H1 (cell line): ENCODE results near the gene ME1. TPM values are rescaled to one million over a fixed set of nuclear protein-coding genes. Genes with fewer than 3 reads are reported as not detected.

ENCODE experiments used
- CTCF ChIA-PET: fragments of 300-600 bp; sonication (Branson Sonifier 250); formaldehyde crosslinking; loops from one replicate; lab custom pipeline; 2021; ENCODE audit not compliant: partially characterized antibody; lab: Charles Lee
- POLR2A ChIA-PET: fragments of 300-600 bp; sonication (Branson Sonifier 250); formaldehyde crosslinking; loops from one replicate; lab custom pipeline; 2021; ENCODE audit warnings: inconsistent platforms; ENCODE audit not compliant: partially characterized antibody; lab: Charles Lee
- DNase-seq, 2 experiments: peaks; one replicate each; pipeline versions ENCODE4 v3.0.0 to v3.0.0-alpha.2; 2010 to 2022; ENCODE audit warnings: low spot score in 2 of 2, low read depth in 1 of 2, mixed read lengths in 1 of 2
- FAIRE-seq: peaks from 2 replicates; lab custom pipeline; 2011; peaks lifted over from hg19 to GRCh38; lab: Jason Lieb, UNC
- H2AFZ ChIP-seq: 2 replicates; pipeline ENCODE4 v1.8.1; 2012; ENCODE audit warnings: low read length, inconsistent platforms
- H2AK5ac ChIP-seq: 2 replicates; pipeline ENCODE4 v1.6.1; 2013; ENCODE audit warnings: low read depth, low read length
- H2BK120ac ChIP-seq: replicated peaks from 2 replicates; pipeline ENCODE3; 2013; ENCODE audit warnings: low read depth, low read length, inconsistent platforms
- H2BK12ac ChIP-seq: 2 replicates; pipeline ENCODE4 v1.6.1; 2013; ENCODE audit warnings: low read depth, low read length
- H2BK15ac ChIP-seq: 2 replicates; pipeline ENCODE4 v1.6.1; 2013; ENCODE audit warnings: low read length
- H2BK20ac ChIP-seq: 2 replicates; pipeline ENCODE4 v1.6.1; 2013; ENCODE audit warnings: low read length
- H2BK5ac ChIP-seq: 2 replicates; pipeline ENCODE4 v1.6.1; 2013; ENCODE audit warnings: low read depth, low read length
- H3K14ac ChIP-seq: 2 replicates; pipeline ENCODE4 v1.6.1; 2013; ENCODE audit warnings: inconsistent platforms; ENCODE audit not compliant: insufficient read length
- H3K18ac ChIP-seq: 2 replicates; pipeline ENCODE4 v1.6.1; 2013; ENCODE audit warnings: low read length; ENCODE audit errors: extremely low read depth
- H3K23ac ChIP-seq: 2 replicates; pipeline ENCODE4 v1.6.1; 2013; ENCODE audit warnings: inconsistent platforms; ENCODE audit not compliant: insufficient read length
- H3K23me2 ChIP-seq: 2 replicates; pipeline ENCODE4 v1.6.1; 2013; ENCODE audit warnings: low read depth, low read length
- H3K27ac ChIP-seq: 2 replicates; pipeline ENCODE4 v1.6.1; 2011; ENCODE audit warnings: low read depth, low read length, inconsistent platforms
- H3K27me3 ChIP-seq, 4 experiments: replicated peaks in 1 of 4; 1 replicate in 1 of 4; 2 replicates in 3 of 4; pipeline versions ENCODE4 v1.6.1 to v1.8.1; 2011 to 2013; ENCODE audit warnings: low read length in 3 of 4, mild to moderate bottlenecking in 3 of 4, inconsistent platforms in 2 of 4, mixed read lengths in 2 of 4, moderate library complexity in 1 of 4; ENCODE audit not compliant: control insufficient read depth in 3 of 4, insufficient read depth in 3 of 4; ENCODE audit errors: extremely low read depth in 1 of 4
- H3K36me3 ChIP-seq, 4 experiments: 2 replicates each; pipeline versions ENCODE4 v1.6.1 to v1.8.1; 2011 to 2013; ENCODE audit warnings: mild to moderate bottlenecking in 4 of 4, low read length in 3 of 4, moderate library complexity in 2 of 4, control low read depth in 1 of 4, inconsistent platforms in 1 of 4; ENCODE audit not compliant: insufficient read depth in 4 of 4, control insufficient read depth in 2 of 4
- H3K4ac ChIP-seq: replicated peaks from 2 replicates; pipeline ENCODE3; 2013; ENCODE audit warnings: low read length, low read depth, mixed read lengths, inconsistent platforms; ENCODE audit not compliant: insufficient read length
- H3K4me1 ChIP-seq, 4 experiments: replicated peaks in 1 of 4; 1 replicate in 1 of 4; 2 replicates in 3 of 4; pipeline versions ENCODE4 v1.6.1 to v1.8.1; 2011 to 2013; ENCODE audit warnings: low read length in 3 of 4, inconsistent platforms in 2 of 4, mixed read lengths in 1 of 4; ENCODE audit not compliant: insufficient read depth in 4 of 4, control insufficient read depth in 3 of 4
- H3K4me2 ChIP-seq, 2 experiments: 2 replicates each; pipeline versions ENCODE4 v1.6.1 to v1.8.1; 2011 to 2013; ENCODE audit warnings: low read depth in 2 of 2, low read length in 2 of 2, control low read depth in 1 of 2, inconsistent platforms in 1 of 2, mild to moderate bottlenecking in 1 of 2; ENCODE audit not compliant: insufficient read depth in 1 of 2
- H3K4me3 ChIP-seq, 4 experiments: fragments of 200-600, 300-600 bp in 1 of 4; sonication (generic), shearing (Covaris generic), sonication (Bioruptor Twin) in 1 of 4; 2 replicates each; pipeline versions ENCODE4 v1.5.1 to v1.8.1; 2011 to 2016; ENCODE audit warnings: low read length in 4 of 4, low read depth in 3 of 4, control low read depth in 2 of 4, inconsistent platforms in 2 of 4, mild to moderate bottlenecking in 2 of 4, mixed read lengths in 1 of 4, moderate library complexity in 1 of 4; ENCODE audit not compliant: insufficient read depth in 2 of 4; ENCODE audit errors: extremely low read depth in 1 of 4
- H3K56ac ChIP-seq: replicated peaks from 2 replicates; pipeline ENCODE3; 2013; ENCODE audit warnings: low read depth, mild to moderate bottlenecking, mixed read lengths, low read length, inconsistent platforms; ENCODE audit not compliant: insufficient read length
- H3K79me1 ChIP-seq: 2 replicates; pipeline ENCODE4 v1.6.1; 2013; ENCODE audit warnings: low read depth, low read length, control low read depth
- H3K79me2 ChIP-seq, 2 experiments: 2 replicates each; pipeline versions ENCODE4 v1.6.1 to v1.8.1; 2012 to 2013; ENCODE audit warnings: low read length in 2 of 2, mild to moderate bottlenecking in 2 of 2, inconsistent platforms in 1 of 2; ENCODE audit not compliant: insufficient read depth in 2 of 2, control insufficient read depth in 1 of 2
- H3K9ac ChIP-seq, 4 experiments: replicated peaks in 1 of 4; 1 replicate in 1 of 4; 2 replicates in 3 of 4; pipeline versions ENCODE4 v1.6.1 to v1.8.1; 2011 to 2013; ENCODE audit warnings: low read depth in 3 of 4, low read length in 3 of 4, control low read depth in 2 of 4, mild to moderate bottlenecking in 2 of 4, moderate library complexity in 2 of 4, inconsistent platforms in 1 of 4; ENCODE audit errors: extremely low read depth in 1 of 4
- H3K9me3 ChIP-seq, 2 experiments: 2 replicates each; pipeline versions ENCODE4 v1.6.1 to v1.8.1; 2012 to 2013; ENCODE audit warnings: mild to moderate bottlenecking in 2 of 2, moderate library complexity in 2 of 2, control low read depth in 1 of 2, inconsistent platforms in 1 of 2, low read depth in 1 of 2, low read length in 1 of 2, mixed read lengths in 1 of 2; ENCODE audit not compliant: insufficient read depth in 2 of 2
- H4K20me1 ChIP-seq, 2 experiments: replicated peaks in 1 of 2; 2 replicates each; pipeline versions ENCODE3 to v1.8.1; 2011 to 2013; ENCODE audit warnings: inconsistent platforms in 2 of 2, low read length in 2 of 2, mild to moderate bottlenecking in 1 of 2; ENCODE audit not compliant: insufficient read depth in 2 of 2, control insufficient read depth in 1 of 2
- H4K5ac ChIP-seq: 2 replicates; pipeline ENCODE4 v1.6.1; 2013; ENCODE audit warnings: low read length, low read depth, mixed read lengths, inconsistent platforms; ENCODE audit not compliant: insufficient read length
- H4K8ac ChIP-seq: 2 replicates; pipeline ENCODE4 v1.8.0; 2013; ENCODE audit warnings: mild to moderate bottlenecking, moderate library complexity, low read length, inconsistent platforms; ENCODE audit not compliant: insufficient read depth; ENCODE audit errors: extremely low read depth
- H4K91ac ChIP-seq: replicated peaks from 2 replicates; pipeline ENCODE3; 2013; ENCODE audit warnings: low read length, mixed read lengths, inconsistent platforms; ENCODE audit not compliant: insufficient read length
- EGR1 ChIP-seq: IDR thresholded peaks from 2 replicates; pipeline ENCODE4 v1.6.1; 2011; ENCODE audit warnings: low read depth, low read length, borderline replicate concordance
- SP4 ChIP-seq: IDR thresholded peaks from 2 replicates; pipeline ENCODE4 v1.6.1; 2012; ENCODE audit warnings: low read length, inconsistent platforms
- TBP ChIP-seq: IDR thresholded peaks from 2 replicates; pipeline ENCODE4 v1.6.1; 2011; ENCODE audit warnings: low read depth, low read length, improper control_type of control experiment
- WGBS, 2 experiments: shearing (Covaris generic) in 1 of 2; methylation state at CpG; one replicate each; pipeline versions ENCODE4 v1.1.6 to v1.1.7; 2013 to 2015; ENCODE audit warnings: low lambda C conversion rate in 2 of 2, mixed read lengths in 2 of 2, inconsistent platforms in 1 of 2, low coverage in 1 of 2, missing lambda C conversion rate in 1 of 2; ENCODE audit not compliant: insufficient replicate concordance in 2 of 2, insufficient coverage in 1 of 2, insufficient read length in 1 of 2; ENCODE audit errors: extremely low coverage in 1 of 2, missing lambda C conversion rate in 1 of 2; 5-methylcytosine and 5-hydroxymethylcytosine counted together
- polyA plus RNA-seq, 7 experiments: library from polyadenylated mRNA; depleted of rRNA in 3 of 7; stranded (reverse) in 5 of 7; unstranded in 2 of 7; fragments of >200 nt in 5 of 7; fragments of 200-250 nt in 2 of 7; gene quantifications; 1 replicate in 5 of 7; 2 replicates in 1 of 7; 4 replicates in 1 of 7; pipeline versions ENCODE4 v1.2.1 to v1.2.3, GENCODE V29; 2011 to 2013; ENCODE audit warnings: missing spikeins in 2 of 7, mixed read lengths in 2 of 7
- total RNA-seq: library from RNA; stranded (reverse); fragmentation: NEBNext Ultra II Directional; extraction: Animal tissue kit (Norgen Biotek cat#: 25700); gene quantifications from 2 replicates; pipeline ENCODE4 v1.2.1, GENCODE V29; 2021

ME1 gene
- total and polyA plus RNA-seq, 2 of the 8 experiments (the other 6 are each of a cell fraction or from before 2014, with no cell fraction given): 1.3 to 3.9 TPM

DNA sequence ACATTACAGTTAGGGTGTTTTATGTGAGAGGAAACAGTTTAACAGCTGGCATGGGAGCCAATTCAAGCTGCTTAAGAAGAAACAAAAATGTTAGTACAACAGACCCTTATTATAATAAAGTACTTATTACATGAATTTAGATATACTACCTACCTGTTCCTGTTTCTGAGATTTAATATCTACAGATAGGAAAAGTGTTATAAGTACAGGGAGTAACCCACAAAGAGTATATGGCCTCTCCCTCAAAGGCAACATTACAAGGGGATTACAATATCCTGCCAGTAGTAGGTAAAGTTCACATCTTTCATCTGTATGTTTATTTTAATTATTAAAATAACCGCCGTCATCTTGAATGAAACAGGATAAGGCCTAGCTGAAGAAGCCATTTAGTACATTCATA lies 1.8 kb upstream of the ME1 start:
- H3K79me1 ChIP-seq: no peaks in the 10 kb centered on the region
- no peak for DNase-seq
- H2BK15ac ChIP-seq: no peak overlapping the region
- H3K27ac ChIP-seq: no peak overlapping the region
- peaks cover 0 to 9% (median 6%) of the 10 kb centered on the region in 4 experiments; a peak in 6 of 7 replicates for H3K4me1 ChIP-seq
- H2BK12ac ChIP-seq: no peak overlapping the region
- peaks cover 0 to 4% (median 0%) of the 10 kb centered on the region in 4 experiments; a peak in 1 of 7 replicates for H3K27me3 ChIP-seq
- no peak overlapping the region for H3K4me3 ChIP-seq
- CTCF ChIA-PET: interaction anchor here (1.2 to 1.6 kb wide), 2 partner anchors 15 to 79 kb away, joined by 4 read pairs; partner anchors contain the start of gene PRSS35
- H3K18ac ChIP-seq: no peak overlapping the region
- peaks cover 2% of the 10 kb centered on the region; the same call in 1 of the 2 replicates for H3K23me2 ChIP-seq
- POLR2A ChIA-PET: interaction anchor here (1.1 kb wide), 1 partner anchor 31 kb away, joined by 3 read pairs; no protein-coding TSS in a partner anchor
- 0 out of 4 replicates have a peak, but pooled peaks cover 0 to 5% of the 10 kb centered on the region in 2 experiments for H3K79me2 ChIP-seq
- H2AK5ac ChIP-seq: no peak overlapping the region
- H4K8ac ChIP-seq: no peak overlapping the region
- no peak overlapping the region for H3K4ac ChIP-seq
- no peaks in the 10 kb centered on the region for H3K36me3 ChIP-seq
- 88% methylated on average over 2 of the region's 2 CpGs; no CpG with 5 or more reads in 1 of the 2 experiments for WGBS, 2 experiments
- no peak overlapping the region for H4K91ac ChIP-seq
- H3K9me3 ChIP-seq: no peaks in the 10 kb centered on the region
- no peak overlapping the region for H3K4me2 ChIP-seq
- H3K9ac ChIP-seq: no peak overlapping the region
- no peak overlapping the region for H2BK120ac ChIP-seq
- no peaks in the 10 kb centered on the region for H4K20me1 ChIP-seq
- no peak overlapping the region for H2AFZ ChIP-seq
- no peak overlapping the region for H3K56ac ChIP-seq
- H4K5ac ChIP-seq: no peak overlapping the region
- H3K14ac ChIP-seq: no peak overlapping the region
- no peak overlapping the region for H3K23ac ChIP-seq
- no peak for FAIRE-seq
- H2BK20ac ChIP-seq: no peak overlapping the region
- H2BK5ac ChIP-seq: no peak overlapping the region
- TF ChIP-seq SP4 (no peak), EGR1 (no peak), TBP (no peak)
